AG09319 (cell line): ENCODE results near the gene KCNK16.
A peak's percentile ranks its signal among the peaks of the same experiment; 100 is the strongest.

Source experiments
- DNase-seq: peaks from one replicate; pipeline ENCODE4 v3.0.0-alpha.2; 2010; ENCODE audit warnings: low read depth; ENCODE audit errors: extremely low read depth
- TF ChIP-seq, protein P1 (sequence below): IDR thresholded peaks from 2 replicates; pipeline ENCODE4 v1.5.1; 2011; ENCODE audit warnings: low read depth, mild to moderate bottlenecking, inconsistent platforms, low read length, moderate library complexity

KCNK16 gene

DNA sequence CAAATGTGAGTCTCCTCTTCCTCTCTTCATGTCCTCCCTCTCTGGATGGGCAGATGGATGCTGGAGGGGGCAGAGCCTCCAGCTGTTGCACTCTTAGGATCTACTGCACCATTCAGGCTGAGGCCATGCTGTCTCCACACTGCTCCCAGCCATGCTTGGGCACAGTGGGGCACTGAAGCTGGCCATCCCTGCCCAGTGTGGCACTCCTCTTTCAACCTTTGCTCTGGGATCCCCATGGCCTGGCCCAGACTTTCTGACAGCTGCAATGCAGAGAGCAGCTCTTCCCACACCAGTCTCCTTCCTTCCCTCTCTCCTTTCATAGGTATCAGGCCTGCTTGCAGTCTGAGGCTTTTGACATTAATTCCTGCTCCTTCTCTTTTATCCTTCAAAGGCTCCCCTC lies 17.6 kb downstream of the KCNK16 start:
- no peak for DNase-seq
- TF ChIP-seq, protein P1, sequence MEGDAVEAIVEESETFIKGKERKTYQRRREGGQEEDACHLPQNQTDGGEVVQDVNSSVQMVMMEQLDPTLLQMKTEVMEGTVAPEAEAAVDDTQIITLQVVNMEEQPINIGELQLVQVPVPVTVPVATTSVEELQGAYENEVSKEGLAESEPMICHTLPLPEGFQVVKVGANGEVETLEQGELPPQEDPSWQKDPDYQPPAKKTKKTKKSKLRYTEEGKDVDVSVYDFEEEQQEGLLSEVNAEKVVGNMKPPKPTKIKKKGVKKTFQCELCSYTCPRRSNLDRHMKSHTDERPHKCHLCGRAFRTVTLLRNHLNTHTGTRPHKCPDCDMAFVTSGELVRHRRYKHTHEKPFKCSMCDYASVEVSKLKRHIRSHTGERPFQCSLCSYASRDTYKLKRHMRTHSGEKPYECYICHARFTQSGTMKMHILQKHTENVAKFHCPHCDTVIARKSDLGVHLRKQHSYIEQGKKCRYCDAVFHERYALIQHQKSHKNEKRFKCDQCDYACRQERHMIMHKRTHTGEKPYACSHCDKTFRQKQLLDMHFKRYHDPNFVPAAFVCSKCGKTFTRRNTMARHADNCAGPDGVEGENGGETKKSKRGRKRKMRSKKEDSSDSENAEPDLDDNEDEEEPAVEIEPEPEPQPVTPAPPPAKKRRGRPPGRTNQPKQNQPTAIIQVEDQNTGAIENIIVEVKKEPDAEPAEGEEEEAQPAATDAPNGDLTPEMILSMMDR: no peak

DNA sequence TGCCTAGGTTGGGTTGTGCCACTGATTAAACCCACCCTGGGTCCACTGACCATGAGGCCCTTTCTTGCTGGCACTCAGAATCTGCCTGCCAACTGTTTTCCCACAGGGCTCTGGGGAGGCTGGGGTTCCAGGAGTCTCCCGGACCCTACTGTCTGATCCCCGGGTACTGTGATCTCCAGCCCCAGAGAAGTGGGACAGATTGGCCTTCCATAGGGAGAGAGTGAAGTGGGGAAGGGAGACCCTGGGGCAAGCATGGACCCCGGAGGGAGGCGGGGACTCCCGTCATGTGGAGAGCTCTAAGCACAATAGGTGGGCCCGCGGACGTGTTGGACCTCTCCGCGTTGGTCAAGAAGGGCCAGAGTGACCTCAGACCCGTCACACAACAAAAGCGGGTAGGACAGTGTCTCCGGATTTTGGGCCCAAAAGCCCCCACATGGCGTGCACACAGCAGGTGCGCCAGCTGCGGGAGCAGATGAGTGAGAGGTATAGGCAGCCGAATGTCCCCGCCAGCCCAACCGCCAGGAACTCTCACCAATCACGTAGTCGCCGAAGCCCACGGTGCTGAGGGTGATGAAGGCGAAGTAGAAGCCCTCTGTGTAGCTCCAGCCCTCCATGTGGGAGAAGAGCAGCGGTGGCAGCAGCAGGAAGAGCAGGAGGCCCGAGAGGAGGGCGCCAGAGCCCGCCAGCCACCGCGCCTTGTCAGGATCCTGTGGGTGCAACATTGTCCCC lies 18.9 kb downstream of the KCNK16 start:
- TF ChIP-seq, protein P1: no peak
- no peak for DNase-seq

DNA sequence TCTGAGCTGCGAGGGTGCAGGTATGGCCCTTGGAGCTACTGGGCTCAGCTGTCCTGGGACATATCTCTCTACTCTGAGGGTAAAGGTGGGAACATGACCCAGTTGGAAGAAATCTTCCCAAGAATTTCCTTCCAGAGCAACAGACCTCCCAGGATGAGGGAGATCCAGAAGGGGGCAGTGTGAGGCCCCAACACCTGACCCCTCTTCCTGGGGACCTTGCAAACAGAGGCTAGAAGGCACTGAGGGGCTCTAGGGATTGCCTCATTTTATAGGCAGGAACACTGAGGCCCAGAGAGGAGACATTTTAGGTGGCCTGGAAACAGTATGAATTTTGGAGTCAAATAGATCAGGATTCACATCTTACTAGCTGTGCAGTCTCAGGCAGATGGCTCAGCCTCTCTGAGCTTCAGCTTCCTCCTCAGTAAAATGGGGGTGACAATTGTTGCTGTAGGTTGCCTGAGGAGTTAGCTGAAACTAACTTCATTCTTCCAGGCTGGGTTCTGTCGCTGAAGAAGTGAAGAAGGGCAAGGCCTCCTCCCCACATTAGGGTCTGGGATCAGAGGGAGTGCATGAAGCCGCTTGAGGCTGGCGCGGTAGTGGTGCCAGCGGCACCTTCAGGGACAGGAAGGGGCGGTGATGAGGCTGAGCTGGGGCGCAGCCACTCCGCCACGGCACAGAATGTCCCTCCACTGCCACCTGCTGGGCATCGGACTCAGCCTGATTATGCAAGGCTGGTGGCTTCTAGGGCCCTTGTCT lies 19.7 kb downstream of the KCNK16 start:
- TF ChIP-seq, protein P1: peak; percentile 89
- no peak for DNase-seq

DNA sequence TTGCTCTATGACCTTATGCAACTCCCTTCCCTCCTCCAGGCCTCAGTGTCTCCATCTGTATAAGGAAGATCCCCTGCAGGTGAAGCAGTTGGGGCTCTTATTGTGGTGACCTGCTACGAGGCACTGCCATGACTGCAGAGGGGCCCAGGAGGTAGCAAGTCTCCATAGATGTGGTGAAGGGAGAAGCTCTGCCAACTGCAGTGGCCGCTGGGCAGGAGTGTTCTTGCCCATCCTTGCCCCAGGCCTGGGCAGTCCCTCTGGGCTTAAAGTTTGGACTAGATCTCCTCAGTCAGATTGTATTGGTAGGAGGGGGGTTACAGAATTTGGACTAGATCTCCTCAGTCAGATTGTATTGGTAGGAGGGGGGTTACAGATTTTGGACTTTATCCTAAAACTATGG lies 20.5 kb downstream of the KCNK16 start:
- TF ChIP-seq, protein P1: no peak
- DNase-seq: no peak

DNA sequence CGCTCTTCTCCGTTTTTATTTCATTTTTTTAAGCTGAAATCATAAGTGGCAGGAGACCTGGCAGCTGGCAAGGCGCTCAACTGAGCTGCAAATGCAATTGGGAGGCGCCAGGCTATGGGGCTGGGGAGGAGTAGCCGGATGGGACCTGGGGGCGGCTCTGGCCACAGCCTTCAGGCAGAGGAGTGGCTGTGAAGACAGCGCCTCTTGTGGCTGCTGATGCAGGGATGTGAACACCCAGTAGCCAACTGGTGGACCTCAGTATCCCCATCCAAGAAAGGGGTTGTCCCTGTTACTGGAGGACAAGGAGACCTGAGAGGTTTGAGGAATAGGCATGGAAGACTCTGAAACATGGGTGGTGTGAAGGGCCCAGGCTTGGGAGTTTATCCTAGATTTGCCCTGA lies 20.9 kb downstream of the KCNK16 start:
- TF ChIP-seq, protein P1: peak; percentile 26
- no peak for DNase-seq

DNA sequence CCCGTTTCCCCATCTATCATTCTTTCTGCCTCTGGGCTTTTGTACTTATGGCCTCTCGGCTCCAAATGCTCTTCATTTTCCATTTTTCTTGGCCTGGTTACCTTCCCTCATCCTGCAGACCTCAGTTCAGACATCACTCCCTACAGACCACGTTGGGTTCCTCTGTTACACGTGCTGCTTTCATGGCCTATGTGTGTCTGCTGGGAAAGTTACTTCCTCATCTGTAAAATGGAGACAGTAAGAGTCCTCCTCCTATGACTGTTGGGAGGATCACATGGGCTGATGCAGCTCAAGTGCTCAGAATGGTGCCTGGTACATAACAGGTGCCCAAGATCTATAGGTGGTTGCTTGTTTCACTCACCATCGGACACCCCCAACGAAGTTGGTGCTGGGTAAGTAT lies 21.8 kb downstream of the KCNK16 start:
- no peak for DNase-seq
- TF ChIP-seq, protein P1: no peak

DNA sequence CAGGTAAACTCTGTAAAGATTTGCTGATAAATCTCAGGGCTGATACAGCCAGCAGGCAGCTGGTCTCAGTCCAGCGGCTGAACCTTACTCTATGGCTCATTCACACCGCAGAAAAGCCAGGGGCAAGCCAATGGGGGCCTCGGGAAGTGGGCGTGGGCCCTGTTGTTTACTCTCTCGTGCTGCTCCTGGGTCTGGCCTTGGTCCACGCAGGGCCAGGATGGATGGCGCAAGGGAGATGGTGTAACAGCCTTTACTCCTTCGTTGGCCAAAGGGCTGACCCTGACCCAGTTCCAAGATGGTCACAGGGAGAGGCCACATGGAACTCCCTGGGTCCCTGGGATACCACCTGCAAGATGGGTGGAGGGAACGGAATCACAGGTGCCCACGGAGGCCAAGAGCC lies 24.4 kb downstream of the KCNK16 start:
- TF ChIP-seq, protein P1: no peak
- no peak for DNase-seq
